ENCODE measurements around the gene METTL3. TPM values are rescaled to one million over a fixed set of nuclear protein-coding genes. Genes with fewer than 3 reads are reported as not detected.

The METTL3 gene
- total and polyA plus RNA-seq, 2 experiments from 2014 or later = 39.0 to 44.1 TPM

DNA sequence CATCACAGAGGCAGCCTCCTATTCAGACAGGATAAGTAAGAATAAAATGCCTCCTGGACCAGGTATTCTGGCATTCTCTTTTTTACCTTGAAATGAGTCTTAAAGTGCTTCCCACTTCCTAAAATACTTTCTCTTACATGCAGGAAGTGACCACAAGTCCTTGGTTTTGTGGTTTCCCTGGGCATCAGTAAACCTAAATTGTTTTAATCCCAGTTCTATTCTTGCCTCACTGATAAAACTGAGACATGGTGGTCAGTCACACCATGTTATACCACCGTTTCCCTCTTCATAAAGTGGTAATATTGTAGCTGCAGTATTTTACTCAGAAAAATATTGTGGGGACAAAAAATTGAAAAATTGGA lies 16.2 kb upstream of the METTL3 start:
- no peaks in the 10 kb centered on the region for H4K20me1 ChIP-seq (ENCODE audit: insufficient read depth, poor library complexity, severe bottlenecking)
- H3K79me2 ChIP-seq = peaks cover 5% of the 10 kb centered on the region
- H3K27me3 ChIP-seq = no peaks in the 10 kb centered on the region
- no peaks in the 10 kb centered on the region for H3K9me3 ChIP-seq (ENCODE audit: low read depth)
- DNase-seq (ENCODE audit: low spot score) = no peak
- no peak overlapping the region for H3K4me3 ChIP-seq
- H3K36me3 ChIP-seq (replicated peaks; ENCODE audit: insufficient read depth, low read depth) = no peaks in the 10 kb centered on the region
- TF ChIP-seq, protein P1, sequence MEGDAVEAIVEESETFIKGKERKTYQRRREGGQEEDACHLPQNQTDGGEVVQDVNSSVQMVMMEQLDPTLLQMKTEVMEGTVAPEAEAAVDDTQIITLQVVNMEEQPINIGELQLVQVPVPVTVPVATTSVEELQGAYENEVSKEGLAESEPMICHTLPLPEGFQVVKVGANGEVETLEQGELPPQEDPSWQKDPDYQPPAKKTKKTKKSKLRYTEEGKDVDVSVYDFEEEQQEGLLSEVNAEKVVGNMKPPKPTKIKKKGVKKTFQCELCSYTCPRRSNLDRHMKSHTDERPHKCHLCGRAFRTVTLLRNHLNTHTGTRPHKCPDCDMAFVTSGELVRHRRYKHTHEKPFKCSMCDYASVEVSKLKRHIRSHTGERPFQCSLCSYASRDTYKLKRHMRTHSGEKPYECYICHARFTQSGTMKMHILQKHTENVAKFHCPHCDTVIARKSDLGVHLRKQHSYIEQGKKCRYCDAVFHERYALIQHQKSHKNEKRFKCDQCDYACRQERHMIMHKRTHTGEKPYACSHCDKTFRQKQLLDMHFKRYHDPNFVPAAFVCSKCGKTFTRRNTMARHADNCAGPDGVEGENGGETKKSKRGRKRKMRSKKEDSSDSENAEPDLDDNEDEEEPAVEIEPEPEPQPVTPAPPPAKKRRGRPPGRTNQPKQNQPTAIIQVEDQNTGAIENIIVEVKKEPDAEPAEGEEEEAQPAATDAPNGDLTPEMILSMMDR (IDR thresholded peaks at IDR 0.05; ENCODE audit: poor library complexity) = no peak
- TF ChIP-seq EZH2phosphoT487 (IDR thresholded peaks at IDR 0.05; ENCODE audit: low read depth, severe bottlenecking, unreplicated experiment) (no peak), EZH2 (IDR thresholded peaks at IDR 0.05; ENCODE audit: borderline replicate concordance) (no peak)
- no peaks in the 10 kb centered on the region for H3K9me2 ChIP-seq (replicated peaks; ENCODE audit: insufficient read depth)
- no peak overlapping the region for H3K4me2 ChIP-seq
- peak overlapping the region; percentile 98 for H2AFZ ChIP-seq
- no peak overlapping the region for H3K27ac ChIP-seq
- H3K4me1 ChIP-seq (ENCODE audit: insufficient read depth) = peaks cover 7% of the 10 kb centered on the region
- WGBS (ENCODE audit: low lambda C conversion rate, missing lambda C conversion rate) = 56% methylated on average over 1 of the region's 1 CpG

DNA sequence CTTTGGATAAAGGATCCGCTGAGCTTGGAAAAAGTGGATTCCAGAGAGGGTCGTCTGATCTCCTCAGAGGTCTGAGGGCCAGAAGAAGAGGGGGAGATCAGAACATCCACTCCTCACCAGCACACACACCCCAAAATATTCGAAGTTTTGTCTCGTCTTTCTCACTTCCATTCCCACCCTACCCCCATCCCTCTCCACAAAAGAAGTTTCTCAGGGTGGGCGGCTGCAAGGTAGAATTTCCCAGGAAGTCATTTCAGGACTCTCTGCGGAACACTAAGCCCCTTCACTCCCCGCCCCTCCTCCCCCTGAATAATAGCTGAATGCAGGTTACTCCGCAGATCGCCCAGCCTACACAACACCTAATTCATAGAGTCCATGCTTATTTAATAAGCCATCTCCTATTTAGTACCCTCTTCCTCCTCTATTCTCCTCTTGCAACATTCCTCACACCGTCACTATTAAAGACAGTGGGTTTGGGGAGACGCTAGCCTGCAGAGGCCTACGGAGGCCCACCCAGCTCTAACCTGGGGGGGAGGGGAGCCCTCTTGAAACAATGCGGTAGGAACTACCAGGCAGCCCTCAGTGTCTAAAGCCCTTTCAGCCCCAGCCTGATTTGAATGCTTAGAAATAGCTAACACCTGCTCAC lies 15.7 kb upstream of the METTL3 start:
- no peaks in the 10 kb centered on the region for H3K9me2 ChIP-seq (replicated peaks; ENCODE audit: insufficient read depth)
- peaks cover 7% of the 10 kb centered on the region for H3K4me1 ChIP-seq (ENCODE audit: insufficient read depth)
- TF ChIP-seq EZH2 (IDR thresholded peaks at IDR 0.05; ENCODE audit: borderline replicate concordance) (no peak), EZH2phosphoT487 (IDR thresholded peaks at IDR 0.05; ENCODE audit: low read depth, severe bottlenecking, unreplicated experiment) (no peak)
- TF ChIP-seq, protein P1 (IDR thresholded peaks at IDR 0.05; ENCODE audit: poor library complexity) = no peak
- H3K27me3 ChIP-seq = no peaks in the 10 kb centered on the region
- no peaks in the 10 kb centered on the region for H4K20me1 ChIP-seq (ENCODE audit: insufficient read depth, poor library complexity, severe bottlenecking)
- H3K9me3 ChIP-seq (ENCODE audit: low read depth) = no peaks in the 10 kb centered on the region
- H3K79me2 ChIP-seq = peaks cover 5% of the 10 kb centered on the region
- 12% methylated on average over 13 of the region's 13 CpGs for WGBS (ENCODE audit: low lambda C conversion rate, missing lambda C conversion rate)
- peak; percentile 18 for DNase-seq (ENCODE audit: low spot score)
- peak overlapping the region; percentile 95 for H3K4me3 ChIP-seq
- H2AFZ ChIP-seq = peak overlapping the region; percentile 98
- H3K27ac ChIP-seq = peak overlapping the region; percentile 52
- no peaks in the 10 kb centered on the region for H3K36me3 ChIP-seq (replicated peaks; ENCODE audit: insufficient read depth, low read depth)
- H3K4me2 ChIP-seq = peak overlapping the region; percentile 89

DNA sequence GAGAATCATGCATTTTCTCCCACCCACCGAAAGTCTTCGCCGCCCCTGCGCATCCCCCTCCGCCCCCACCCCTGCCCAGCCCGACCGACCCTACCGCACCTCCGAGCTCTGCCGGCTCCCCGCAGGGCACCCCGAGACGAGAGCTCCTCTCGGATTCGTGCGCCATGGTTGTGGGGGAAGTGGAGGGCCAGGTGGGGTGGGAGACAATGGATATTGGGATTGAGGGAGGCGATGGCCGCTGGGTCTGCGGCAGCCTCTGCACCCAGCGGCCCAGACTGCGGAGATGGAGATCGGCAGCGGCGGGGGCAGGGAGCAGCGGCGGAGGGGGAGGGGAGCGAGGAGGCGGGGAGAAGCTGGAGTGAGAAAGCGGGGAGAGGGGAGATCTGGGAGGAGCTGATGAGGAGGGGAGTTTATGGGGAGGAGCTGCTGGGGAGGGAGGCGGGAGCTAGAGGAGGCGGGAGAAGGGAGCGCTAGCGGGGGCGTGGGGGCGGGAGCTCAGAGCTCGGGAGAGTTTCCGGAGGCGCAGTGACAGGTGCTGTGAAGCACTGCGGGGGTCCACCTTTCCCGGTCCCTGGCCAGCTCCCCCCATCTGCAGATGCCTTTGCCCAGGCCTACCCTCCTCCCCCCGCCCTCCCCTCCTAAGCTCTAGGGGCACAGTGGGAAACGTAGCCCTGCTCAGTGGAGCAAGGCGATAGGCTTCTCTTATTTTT lies 15.0 kb upstream of the METTL3 start, which contains the start of gene SALL2:
TSS of gene SALL2 (minus strand) at position 385 of the 710 bp plus-strand sequence. CDS start at position 166, 219 bp downstream.
- H3K4me2 ChIP-seq = peak within 1 kb of the TSS; percentile 89
- H3K36me3 ChIP-seq (replicated peaks; ENCODE audit: insufficient read depth, low read depth) = no peaks in the 10 kb centered on the region
- peaks cover 7% of the 10 kb centered on the region for H3K4me1 ChIP-seq (ENCODE audit: insufficient read depth)
- H4K20me1 ChIP-seq (ENCODE audit: insufficient read depth, poor library complexity, severe bottlenecking) = no peaks in the 10 kb centered on the region
- H3K9me3 ChIP-seq (ENCODE audit: low read depth) = no peaks in the 10 kb centered on the region
- H3K27me3 ChIP-seq = no peaks in the 10 kb centered on the region
- H3K27ac ChIP-seq = peak within 1 kb of the TSS; percentile 59
- H3K9me2 ChIP-seq (replicated peaks; ENCODE audit: insufficient read depth) = no peaks in the 10 kb centered on the region
- TF ChIP-seq, protein P1 (IDR thresholded peaks at IDR 0.05; ENCODE audit: poor library complexity) = no peak
- TF ChIP-seq EZH2phosphoT487 (IDR thresholded peaks at IDR 0.05; ENCODE audit: low read depth, severe bottlenecking, unreplicated experiment) (no peak), EZH2 (IDR thresholded peaks at IDR 0.05; ENCODE audit: borderline replicate concordance) (no peak)
- WGBS (ENCODE audit: low lambda C conversion rate, missing lambda C conversion rate) = 4% methylated on average over 21 of the region's 43 CpGs
- peak; percentile 90 for DNase-seq (ENCODE audit: low spot score)
- H3K4me3 ChIP-seq = peak within 1 kb of the TSS; percentile 95
- H3K79me2 ChIP-seq = peaks cover 5% of the 10 kb centered on the region
- peak within 1 kb of the TSS; percentile 98 for H2AFZ ChIP-seq
